Fibroblast of villous mesenchyme (primary cell): ENCODE data around the gene PPARGC1A. TPM values are rescaled to one million over a fixed set of nuclear protein-coding genes. Genes with fewer than 3 reads are reported as not detected.

Experiments used
- DNase-seq: peaks from one replicate; pipeline ENCODE4 v3.0.0-alpha.2; 2010; ENCODE audit warnings: low read depth
- H3K4me3 ChIP-seq: 2 replicates; pipeline ENCODE4 v1.5.1; 2011; ENCODE audit warnings: low read depth, mild to moderate bottlenecking, low read length
- total RNA-seq: library from RNA; depleted of rRNA; stranded (reverse); fragments of >200 nt; gene quantifications from 2 replicates; pipeline ENCODE4 v1.2.3, GENCODE V29; 2012
- TF ChIP-seq, protein P1 (sequence below): IDR thresholded peaks from 2 replicates; pipeline ENCODE4 v1.5.1; 2012; ENCODE audit warnings: low read depth, mild to moderate bottlenecking, low read length; ENCODE audit not compliant: insufficient read depth

Gene PPARGC1A
- total RNA-seq, 1 donor, result 0.86 TPM

DNA sequence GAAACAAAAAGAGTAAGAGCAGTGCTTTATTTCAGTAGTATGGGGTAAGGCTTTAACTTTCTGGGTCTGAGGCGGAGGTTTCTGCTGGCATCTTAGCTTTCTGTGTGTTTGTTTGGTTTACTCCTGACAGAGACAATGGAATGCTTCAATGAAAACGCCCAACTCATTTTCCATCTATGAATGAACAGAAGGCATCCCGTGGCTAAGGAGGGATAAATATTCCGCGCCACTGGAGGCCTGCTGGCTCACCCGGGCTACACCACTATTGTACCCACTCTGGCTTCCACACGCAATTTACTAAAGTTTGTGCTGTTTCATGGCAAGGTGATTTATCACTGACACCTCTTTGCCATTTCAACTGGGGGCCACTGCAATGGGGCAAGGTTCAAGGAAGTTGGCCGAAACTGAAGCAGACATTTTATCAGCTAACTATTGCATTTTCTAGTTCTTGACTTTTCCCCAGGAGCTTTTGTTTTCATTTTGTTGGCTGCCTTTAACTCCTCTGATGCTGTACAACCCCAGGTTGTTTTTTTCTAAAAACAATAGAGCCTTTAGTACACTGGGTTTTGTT, 32.8 kb upstream of the PPARGC1A start:
- TF ChIP-seq, protein P1, sequence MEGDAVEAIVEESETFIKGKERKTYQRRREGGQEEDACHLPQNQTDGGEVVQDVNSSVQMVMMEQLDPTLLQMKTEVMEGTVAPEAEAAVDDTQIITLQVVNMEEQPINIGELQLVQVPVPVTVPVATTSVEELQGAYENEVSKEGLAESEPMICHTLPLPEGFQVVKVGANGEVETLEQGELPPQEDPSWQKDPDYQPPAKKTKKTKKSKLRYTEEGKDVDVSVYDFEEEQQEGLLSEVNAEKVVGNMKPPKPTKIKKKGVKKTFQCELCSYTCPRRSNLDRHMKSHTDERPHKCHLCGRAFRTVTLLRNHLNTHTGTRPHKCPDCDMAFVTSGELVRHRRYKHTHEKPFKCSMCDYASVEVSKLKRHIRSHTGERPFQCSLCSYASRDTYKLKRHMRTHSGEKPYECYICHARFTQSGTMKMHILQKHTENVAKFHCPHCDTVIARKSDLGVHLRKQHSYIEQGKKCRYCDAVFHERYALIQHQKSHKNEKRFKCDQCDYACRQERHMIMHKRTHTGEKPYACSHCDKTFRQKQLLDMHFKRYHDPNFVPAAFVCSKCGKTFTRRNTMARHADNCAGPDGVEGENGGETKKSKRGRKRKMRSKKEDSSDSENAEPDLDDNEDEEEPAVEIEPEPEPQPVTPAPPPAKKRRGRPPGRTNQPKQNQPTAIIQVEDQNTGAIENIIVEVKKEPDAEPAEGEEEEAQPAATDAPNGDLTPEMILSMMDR, result no peak
- H3K4me3 ChIP-seq, result no peak overlapping the region
- DNase-seq, result no peak

DNA sequence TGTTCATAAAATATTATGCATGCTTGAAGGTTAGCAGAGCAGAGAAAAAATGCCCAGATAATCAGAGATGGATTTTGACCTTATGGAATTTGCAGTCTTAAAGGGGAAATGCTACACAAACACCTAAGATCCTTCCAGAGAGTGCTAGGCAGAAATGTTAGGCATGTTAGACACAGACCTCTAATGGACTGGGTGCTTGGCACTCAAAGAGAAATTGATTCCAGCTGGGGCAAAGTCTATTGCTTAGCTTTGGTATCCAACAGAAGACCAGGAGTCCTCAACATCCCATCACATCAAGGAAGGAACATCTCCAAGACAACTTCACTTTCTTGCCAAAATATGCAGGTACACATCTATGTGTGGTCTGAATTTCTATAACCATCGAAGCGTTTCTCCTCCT, 32.2 kb upstream of the PPARGC1A start:
- TF ChIP-seq, protein P1, result no peak
- DNase-seq, result no peak
- H3K4me3 ChIP-seq, result no peak overlapping the region

DNA sequence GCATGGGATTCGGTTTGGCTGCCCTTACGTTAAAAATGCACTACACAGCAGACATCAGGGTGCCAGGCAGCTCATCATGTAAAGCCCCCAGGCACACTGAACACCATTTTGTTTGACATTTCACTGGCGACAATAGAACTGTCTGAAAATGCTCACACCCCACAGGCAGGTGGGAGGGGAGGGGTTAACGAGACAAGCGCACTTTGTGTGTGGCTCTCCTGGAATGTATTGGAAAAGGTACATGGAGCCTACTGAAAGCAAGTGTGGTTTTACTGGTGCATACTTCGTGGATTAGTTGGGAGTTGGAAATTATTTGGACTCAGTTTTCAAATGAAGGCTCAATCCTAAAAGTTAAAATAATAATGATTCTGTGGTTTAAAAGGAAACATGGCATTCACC, 31.6 kb upstream of the PPARGC1A start:
- TF ChIP-seq, protein P1, result no peak
- DNase-seq, result no peak

DNA sequence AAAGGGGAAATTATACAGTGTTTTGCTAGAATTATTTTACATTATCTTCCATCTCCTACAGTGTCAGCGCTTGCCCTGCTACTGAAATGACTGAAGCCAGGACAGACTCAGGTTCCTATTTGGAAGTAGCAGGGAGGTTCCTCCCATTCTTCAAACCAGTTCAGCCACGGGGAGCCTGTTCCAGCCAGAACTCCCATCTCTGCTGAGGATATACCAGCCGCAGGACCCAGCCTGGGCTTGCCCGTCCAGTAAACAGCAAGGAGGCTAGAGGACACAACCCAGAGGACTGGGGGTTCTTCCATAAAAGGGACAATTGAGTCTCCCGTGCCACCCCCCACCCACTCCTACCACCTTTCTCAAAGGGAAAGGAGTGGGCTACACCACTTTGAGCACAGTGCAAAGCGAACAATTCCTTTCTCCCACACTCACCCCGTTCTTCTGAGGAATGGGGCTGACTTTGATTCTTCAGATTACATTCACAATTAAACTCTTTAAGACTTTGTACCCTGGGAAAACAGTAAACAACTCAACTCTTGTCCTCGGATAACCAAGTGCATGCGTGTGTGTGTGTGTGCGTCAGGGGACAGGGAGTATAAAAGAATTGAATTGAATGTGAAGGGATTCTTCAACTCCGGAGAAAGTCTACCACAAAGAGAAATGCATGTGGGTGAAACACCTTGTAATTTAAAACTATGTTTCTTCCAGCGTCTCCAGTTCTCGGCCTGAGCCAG, 31.0 kb upstream of the PPARGC1A start:
- TF ChIP-seq, protein P1, result no peak
- no peak overlapping the region for H3K4me3 ChIP-seq
- DNase-seq, result no peak

More for the DNA sequence above, 31.6 kb upstream of the PPARGC1A start:
- H3K4me3 ChIP-seq, result no peak overlapping the region

DNA sequence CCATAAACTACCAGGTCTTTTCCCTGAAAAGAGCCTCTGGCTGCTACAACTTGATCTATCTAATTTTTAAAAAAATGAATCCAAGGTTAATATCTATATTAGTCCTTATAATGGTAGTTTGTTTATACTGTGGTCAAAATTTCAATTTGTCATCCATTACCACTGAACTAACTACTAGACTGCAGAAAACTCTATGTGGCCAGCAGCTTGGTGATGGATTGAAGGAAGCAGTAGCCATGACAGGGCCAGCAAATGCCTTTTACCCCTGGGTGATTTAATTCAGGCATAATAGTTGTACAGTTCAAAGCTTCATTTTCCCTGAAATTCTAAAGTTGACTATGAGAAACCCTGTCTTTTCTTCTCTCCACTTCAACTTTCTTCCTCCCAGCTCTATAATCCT, 30.4 kb upstream of the PPARGC1A start:
- TF ChIP-seq, protein P1, result no peak
- no peak for DNase-seq
- no peak overlapping the region for H3K4me3 ChIP-seq

DNA sequence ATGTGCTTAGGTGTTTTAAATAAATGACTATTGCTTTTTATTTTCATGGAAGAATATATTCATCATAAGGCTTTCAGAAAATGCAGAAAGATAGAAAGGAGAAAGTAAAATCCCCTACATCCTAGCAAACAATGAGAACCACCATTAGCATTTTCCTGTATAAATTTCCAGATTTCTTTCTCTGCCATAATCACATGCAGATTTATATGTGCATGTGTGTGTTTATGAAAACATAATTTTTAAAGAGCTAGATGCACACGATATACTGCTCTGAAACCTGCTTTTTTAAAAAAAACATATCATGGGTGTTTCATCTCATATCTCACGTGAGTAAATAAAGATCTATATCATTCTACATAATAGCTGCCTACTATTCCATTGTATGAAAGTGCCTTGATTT, 26.4 kb upstream of the PPARGC1A start:
- H3K4me3 ChIP-seq, result no peak overlapping the region
- no peak for DNase-seq
- TF ChIP-seq, protein P1, result no peak
